A673 (cell line): ENCODE data around the gene KIRREL3. TPM values are rescaled to one million over a fixed set of nuclear protein-coding genes. Genes with fewer than 3 reads are reported as not detected.

ENCODE experiments used
- BruUV-seq: library from RNA; stranded (reverse); fragments of 400-500 nt; replicated peaks from 2 replicates; lab custom pipeline; 2021; lab: Mats Ljungman, UMichigan
- CTCF ChIA-PET: fragments of 300-600 bp; sonication (Branson Sonifier 250); formaldehyde crosslinking; loops from one replicate; lab custom pipeline; 2022; ENCODE audit warnings: antibody characterized with exemption; lab: Charles Lee
- POLR2A ChIA-PET: fragments of 300-600 bp; sonication (Branson Sonifier 250); formaldehyde crosslinking; loops from one replicate; lab custom pipeline; 2022; ENCODE audit warnings: antibody characterized with exemption; ENCODE audit not compliant: low non-redundant PET; lab: Charles Lee
- DNase-seq: peaks from one replicate; pipeline ENCODE4 v3.0.0-alpha.2; 2015; ENCODE audit warnings: low spot score
- H3K27ac ChIP-seq: fragments of 200-600 bp; sonication (generic); 2 replicates; pipeline ENCODE4 v1.5.1; 2016; ENCODE audit warnings: mixed run types, low read depth, mild to moderate bottlenecking, mixed read lengths, antibody characterized with exemption, low read length; ENCODE audit not compliant: poor library complexity, severe bottlenecking
- H3K27me3 ChIP-seq: fragments of 200-600 bp; sonication (generic); replicated peaks from 2 replicates; pipeline ENCODE4 v1.6.1; 2017; ENCODE audit warnings: mixed run types, low read depth, mild to moderate bottlenecking, mixed read lengths, antibody characterized with exemption, low read length; ENCODE audit not compliant: insufficient read depth, poor library complexity
- H3K36me3 ChIP-seq: fragments of 200-600 bp; sonication (generic); 2 replicates; pipeline ENCODE4 v1.6.1; 2016; ENCODE audit warnings: mixed run types, mild to moderate bottlenecking, mixed read lengths, antibody characterized with exemption, low read length; ENCODE audit not compliant: insufficient read depth, poor library complexity, severe bottlenecking
- H3K4me1 ChIP-seq: fragments of 200-600 bp; sonication (generic); 2 replicates; pipeline ENCODE4 v1.6.1; 2017; ENCODE audit warnings: mixed run types, mild to moderate bottlenecking, mixed read lengths, antibody characterized with exemption, low read length; ENCODE audit not compliant: insufficient read depth, poor library complexity, severe bottlenecking
- H3K4me3 ChIP-seq: fragments of 200-600 bp; sonication (generic); 2 replicates; pipeline ENCODE4 v1.5.1; 2016; ENCODE audit warnings: low read depth, mixed run types, mild to moderate bottlenecking, mixed read lengths, low read length; ENCODE audit not compliant: poor library complexity, severe bottlenecking
- H3K9me3 ChIP-seq: fragments of 200-600 bp; sonication (generic); 2 replicates; pipeline ENCODE4 v1.6.1; 2016; ENCODE audit warnings: mixed run types, low read depth, mild to moderate bottlenecking, mixed read lengths, antibody characterized with exemption, low read length; ENCODE audit not compliant: poor library complexity, severe bottlenecking
- EZH2 ChIP-seq: fragments of 200-600 bp; sonication (generic); IDR thresholded peaks from 2 replicates; pipeline ENCODE4 v1.6.1; 2017; ENCODE audit warnings: borderline replicate concordance, low read depth, mild to moderate bottlenecking, mixed read lengths, antibody characterized with exemption, low read length; ENCODE audit not compliant: poor library complexity, severe bottlenecking
- intact Hi-C: fragments of 100-400 bp; cut with micrococcal nuclease; formaldehyde crosslinking; loops from one replicate; pipeline ENCODE4 v1.10.0; 2022; ENCODE audit not compliant: unreplicated experiment
- total RNA-seq: library from RNA; stranded (reverse); gene quantifications from 2 replicates; pipeline ENCODE4 v1.2.3, GENCODE V29; 2021
- TF ChIP-seq, protein P1 (sequence below): fragments of 300-800, 200-600 bp; sonication (generic); conservative IDR thresholded peaks from 2 replicates; pipeline ENCODE4 v1.5.1; 2017; ENCODE audit warnings: low read depth, mild to moderate bottlenecking, antibody characterized with exemption, low read length, moderate library complexity, mixed read lengths

Gene KIRREL3
- total RNA-seq, 1 experiment from 2014 or later, result not detected

DNA sequence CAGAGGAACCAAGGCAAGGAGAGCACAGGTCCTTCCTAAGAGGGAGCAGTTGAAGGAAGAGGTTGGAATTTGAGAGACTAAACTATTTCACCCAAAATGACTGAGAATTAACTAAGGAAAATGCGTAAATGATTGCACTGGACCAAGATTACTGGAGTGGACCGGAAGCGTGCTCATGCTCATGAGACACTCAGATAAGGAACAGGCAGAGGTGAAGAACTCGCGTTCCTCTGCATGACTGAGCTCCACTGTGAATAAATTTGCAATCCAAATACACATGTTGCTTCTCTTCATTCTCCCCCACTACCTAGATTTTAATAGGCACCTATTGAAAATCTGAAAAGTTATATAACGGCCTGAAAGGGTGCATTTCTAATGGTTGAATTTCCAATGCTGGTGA is 207.0 kb downstream of the KIRREL3 start:
- H3K9me3 ChIP-seq, result no peaks in the 10 kb centered on the region
- intact Hi-C loops, result no loop called here
- H3K36me3 ChIP-seq, result no peaks in the 10 kb centered on the region
- H3K27ac ChIP-seq, result no peak overlapping the region
- BruUV-seq, result no TSS peak
- CTCF ChIA-PET, result no interaction called here
- H3K4me3 ChIP-seq, result no peak overlapping the region
- H3K4me1 ChIP-seq, result no peaks in the 10 kb centered on the region
- no peak for DNase-seq
- TF ChIP-seq, protein P1, sequence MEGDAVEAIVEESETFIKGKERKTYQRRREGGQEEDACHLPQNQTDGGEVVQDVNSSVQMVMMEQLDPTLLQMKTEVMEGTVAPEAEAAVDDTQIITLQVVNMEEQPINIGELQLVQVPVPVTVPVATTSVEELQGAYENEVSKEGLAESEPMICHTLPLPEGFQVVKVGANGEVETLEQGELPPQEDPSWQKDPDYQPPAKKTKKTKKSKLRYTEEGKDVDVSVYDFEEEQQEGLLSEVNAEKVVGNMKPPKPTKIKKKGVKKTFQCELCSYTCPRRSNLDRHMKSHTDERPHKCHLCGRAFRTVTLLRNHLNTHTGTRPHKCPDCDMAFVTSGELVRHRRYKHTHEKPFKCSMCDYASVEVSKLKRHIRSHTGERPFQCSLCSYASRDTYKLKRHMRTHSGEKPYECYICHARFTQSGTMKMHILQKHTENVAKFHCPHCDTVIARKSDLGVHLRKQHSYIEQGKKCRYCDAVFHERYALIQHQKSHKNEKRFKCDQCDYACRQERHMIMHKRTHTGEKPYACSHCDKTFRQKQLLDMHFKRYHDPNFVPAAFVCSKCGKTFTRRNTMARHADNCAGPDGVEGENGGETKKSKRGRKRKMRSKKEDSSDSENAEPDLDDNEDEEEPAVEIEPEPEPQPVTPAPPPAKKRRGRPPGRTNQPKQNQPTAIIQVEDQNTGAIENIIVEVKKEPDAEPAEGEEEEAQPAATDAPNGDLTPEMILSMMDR, result no peak
- no peak for TF ChIP-seq EZH2
- peaks cover 19% of the 10 kb centered on the region for H3K27me3 ChIP-seq
- POLR2A ChIA-PET, result no interaction called here

DNA sequence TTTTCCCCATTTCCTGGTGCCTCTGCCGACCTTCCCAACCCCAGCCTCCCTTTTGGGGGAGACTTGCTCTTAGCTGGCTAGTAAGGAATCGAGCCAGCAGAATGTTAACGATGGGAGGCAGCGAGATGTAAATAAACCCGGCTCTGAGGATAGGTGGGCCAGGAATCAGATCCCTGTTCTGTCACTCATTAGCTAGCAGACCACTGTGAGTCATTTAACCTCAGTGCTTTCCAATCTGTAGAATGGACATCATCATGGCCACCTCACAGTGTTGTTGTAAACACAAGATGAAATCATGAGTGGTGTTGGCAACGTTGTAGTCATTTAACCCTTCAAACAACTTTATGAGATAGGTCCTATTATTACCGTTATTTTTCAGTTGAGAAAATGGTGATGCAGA is 208.6 kb downstream of the KIRREL3 start:
- BruUV-seq, result no TSS peak
- Histone ChIP-seq H3K27ac (no peak overlapping the region), H3K27me3 (peaks cover 19% of the 10 kb centered on the region)

DNA sequence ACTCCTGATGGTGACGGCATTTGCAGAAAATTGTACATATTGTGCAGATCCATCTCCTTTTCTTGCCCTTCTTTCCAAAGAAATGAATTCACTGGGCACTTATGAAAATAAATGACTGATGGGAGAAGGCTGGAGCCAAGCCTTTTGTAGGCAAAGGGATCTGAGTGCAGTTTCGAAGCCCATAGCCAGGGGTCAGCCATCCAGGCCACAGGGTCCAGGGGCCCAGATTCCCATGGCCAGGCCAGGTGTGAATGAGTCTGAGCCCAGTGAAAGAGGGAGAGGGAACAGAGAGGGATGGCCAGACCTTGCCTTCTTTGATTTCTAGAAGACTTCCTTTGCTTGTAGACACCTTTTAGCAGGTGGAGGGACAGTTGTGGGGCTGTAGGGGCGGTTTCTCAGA is 209.1 kb downstream of the KIRREL3 start:
- no peak for TF ChIP-seq EZH2
- TF ChIP-seq, protein P1, result no peak
- Histone ChIP-seq H3K27ac (no peak overlapping the region), H3K36me3 (no peaks in the 10 kb centered on the region), H3K9me3 (no peaks in the 10 kb centered on the region), H3K4me1 (no peaks in the 10 kb centered on the region), H3K27me3 (peaks cover 19% of the 10 kb centered on the region), H3K4me3 (no peak overlapping the region)
- no peak for DNase-seq
- ChIA-PET POLR2A (no interaction called here), CTCF (no interaction called here)
- intact Hi-C loops, result no loop called here
- BruUV-seq, result no TSS peak

More for the DNA sequence above, 208.6 kb downstream of the KIRREL3 start:
- Histone ChIP-seq H3K4me3 (no peak overlapping the region), H3K4me1 (no peaks in the 10 kb centered on the region), H3K9me3 (no peaks in the 10 kb centered on the region), H3K36me3 (no peaks in the 10 kb centered on the region)
- ChIA-PET POLR2A (no interaction called here), CTCF (no interaction called here)
- no peak for DNase-seq
- TF ChIP-seq, protein P1, result no peak
- no peak for TF ChIP-seq EZH2
- intact Hi-C loops, result no loop called here
